K562 (cell line): Measurements from ENCODE around the gene CSMD2. TPM values are rescaled to one million over a fixed set of nuclear protein-coding genes. Genes with fewer than 3 reads are reported as not detected.

Experiments
- ATAC-seq: fragments of 200-7000 bp; cut with Tn5 transposase; 3 replicates; pipeline ENCODE4 v1.9.1; 2020; ENCODE audit warnings: moderate library complexity
- BruUV-seq: library from RNA; stranded (reverse); fragments of 400-500 nt; replicated peaks from 2 replicates; lab custom pipeline; 2021; lab: Mats Ljungman, UMichigan
- CTCF ChIA-PET: fragments of 300-600 bp; formaldehyde crosslinking; extraction: SDS; loops from one replicate; lab custom pipeline; 2021; ENCODE audit warnings: low intra/inter-chr PET ratio; lab: Yijun Ruan, JAX
- POLR2A ChIA-PET: fragments of 300-600, 350-650 bp; sonication (Branson Sonifier 250); formaldehyde crosslinking; extraction: SDS; loops from one replicate; lab custom pipeline; 2021; ENCODE audit warnings: antibody characterized with exemption, inconsistent platforms; lab: Yijun Ruan, JAX
- DNase-seq, 4 experiments: peaks; one replicate each; pipeline versions ENCODE4 v3.0.0 to v3.0.0-alpha.2; 2011 to 2018; ENCODE audit warnings: low spot score in 3 of 4, mixed read lengths in 3 of 4; ENCODE audit errors: extremely low read depth in 1 of 4
- FAIRE-seq: peaks from 2 replicates; lab custom pipeline; 2011; peaks lifted over from hg19 to GRCh38; lab: Jason Lieb, UNC
- H2AFZ ChIP-seq: 2 replicates; pipeline ENCODE4 v1.6.0; 2011; ENCODE audit warnings: low read depth, low read length, control low read depth, inconsistent platforms
- H3K27ac ChIP-seq: fragments of 200-600 bp; 3 replicates; pipeline ENCODE4 v1.8.0; 2011; ENCODE audit warnings: low read depth, mild to moderate bottlenecking, control low read depth, inconsistent platforms, low read length, moderate library complexity, mixed read lengths; ENCODE audit errors: extremely low read depth
- H3K27me3 ChIP-seq, 2 experiments: fragments of 300-600 bp in 1 of 2; 2 replicates in 1 of 2; 3 replicates in 1 of 2; pipeline versions ENCODE4 v1.6.0 to v1.8.0; 2011; ENCODE audit warnings: inconsistent platforms in 2 of 2, low read length in 2 of 2, mild to moderate bottlenecking in 1 of 2, mixed read lengths in 1 of 2, moderate library complexity in 1 of 2; ENCODE audit not compliant: control insufficient read depth in 2 of 2, insufficient read depth in 2 of 2
- H3K36me3 ChIP-seq: fragments of 300-600 bp; 3 replicates; pipeline ENCODE4 v1.8.0; 2011; ENCODE audit warnings: mild to moderate bottlenecking, low read length, inconsistent platforms; ENCODE audit not compliant: control insufficient read depth, insufficient read depth
- H3K4me1 ChIP-seq, 2 experiments: fragments of 200-600 bp in 1 of 2; replicated peaks in 1 of 2; 2 replicates in 1 of 2; 3 replicates in 1 of 2; pipeline versions ENCODE4 v1.5.1 to v1.8.0; 2011; ENCODE audit warnings: inconsistent platforms in 2 of 2, low read length in 2 of 2, mild to moderate bottlenecking in 1 of 2, mixed read lengths in 1 of 2, moderate library complexity in 1 of 2; ENCODE audit not compliant: control insufficient read depth in 2 of 2, insufficient read depth in 2 of 2
- H3K4me2 ChIP-seq: 2 replicates; pipeline ENCODE4 v1.6.1; 2011; ENCODE audit warnings: low read length, control low read depth, inconsistent platforms, mixed read lengths; ENCODE audit not compliant: insufficient read depth
- H3K4me3 ChIP-seq: fragments of 200-600 bp; sonication (generic), shearing (Covaris generic); 2 replicates; pipeline ENCODE4 v1.5.1; 2016; ENCODE audit warnings: control low read depth, inconsistent platforms
- H3K79me2 ChIP-seq: fragments of 200-600 bp; 3 replicates; pipeline ENCODE4 v1.8.0; 2011; ENCODE audit warnings: low read length, inconsistent platforms; ENCODE audit not compliant: control insufficient read depth, insufficient read depth
- H3K9ac ChIP-seq, 2 experiments: 2 replicates each; pipeline versions ENCODE4 v1.6.0 to v1.6.1; 2011; ENCODE audit warnings: low read depth in 2 of 2, low read length in 2 of 2, control low read depth in 1 of 2, inconsistent platforms in 1 of 2, mild to moderate bottlenecking in 1 of 2, mixed read lengths in 1 of 2; ENCODE audit not compliant: insufficient read depth in 1 of 2
- H3K9me1 ChIP-seq: one replicate; pipeline ENCODE4 v1.6.0; 2011; ENCODE audit warnings: inconsistent platforms, mild to moderate bottlenecking, low read length, moderate library complexity; ENCODE audit not compliant: control insufficient read depth, insufficient read depth
- H3K9me3 ChIP-seq: replicated peaks from 2 replicates; pipeline ENCODE4 v1.5.1; 2011; ENCODE audit warnings: low read depth, low read length, inconsistent platforms; ENCODE audit not compliant: control insufficient read depth, insufficient read depth
- H4K20me1 ChIP-seq: replicated peaks from 2 replicates; pipeline ENCODE4 v1.6.1; 2011; ENCODE audit warnings: low read length, inconsistent platforms, mixed read lengths; ENCODE audit not compliant: control insufficient read depth, insufficient read depth
- CHCHD3 ChIP-seq: fragments of 250-450 bp; sonication (Bioruptor Pico); IDR thresholded peaks from 2 replicates; pipeline ENCODE4 v2.1.2; 2022; ENCODE audit warnings: mild to moderate bottlenecking
- ERF ChIP-seq: fragments of 450-650 bp; formaldehyde crosslinking; IDR thresholded peaks from 2 replicates; pipeline ENCODE4 v1.4.0; 2020; ENCODE audit warnings: mild to moderate bottlenecking, mixed read lengths
- KLF16 ChIP-seq: IDR thresholded peaks from 2 replicates; pipeline ENCODE4 v1.6.1; 2016; ENCODE audit warnings: antibody characterized with exemption
- NR1H2 ChIP-seq: sonication (generic); formaldehyde crosslinking; IDR thresholded peaks from 2 replicates; pipeline ENCODE4 v1.4.0; 2020; ENCODE audit warnings: mild to moderate bottlenecking, missing genetic modification reagents
- SPI1 ChIP-seq: IDR thresholded peaks from 2 replicates; pipeline ENCODE4 v1.6.1; 2011; ENCODE audit warnings: low read depth, low read length, control low read depth, borderline replicate concordance
- SREBF2 ChIP-seq: sonication (generic); formaldehyde crosslinking; IDR thresholded peaks from 2 replicates; pipeline ENCODE4 v1.4.0; 2020; ENCODE audit warnings: mild to moderate bottlenecking, missing genetic modification reagents
- THRAP3 ChIP-seq: fragments of 450-650 bp; IDR thresholded peaks from 2 replicates; pipeline ENCODE4 v1.6.1; 2016; ENCODE audit warnings: mild to moderate bottlenecking, inconsistent platforms, borderline replicate concordance
- XRCC4 ChIP-seq: IDR thresholded peaks from one replicate; pipeline ENCODE4 v1.6.1; 2011; ENCODE audit not compliant: insufficient read depth, insufficient read length; ENCODE audit errors: extremely low read depth
- in situ Hi-C: fragments of 300-500 bp; cut with MboI; formaldehyde crosslinking; loops from 4 replicates; pipeline ENCODE4 v1.15.0; 2018; ENCODE audit warnings: inconsistent platforms, mixed read lengths
- intact Hi-C: fragments of 100-400 bp; cut with micrococcal nuclease; formaldehyde crosslinking; loops from 2 replicates; pipeline ENCODE4 v1.14.2; 2022
- polyA plus RNA-seq, 8 experiments: library from polyadenylated mRNA; depleted of rRNA in 4 of 8; stranded (reverse) in 5 of 8; unstranded in 3 of 8; fragments of >200 nt; fragmentation: Nextera tagmentation in 2 of 8; fragmentation: Illumina TruSeq in 1 of 8; extraction: Ambion mirVana in 2 of 8; extraction: Trizol in 1 of 8; gene quantifications; 2 replicates each; pipeline versions ENCODE4 v1.2.1 to v1.2.3, GENCODE V29; 2011 to 2014; ENCODE audit warnings: inconsistent platforms in 1 of 8, missing spikeins in 1 of 8
- total RNA-seq, 7 experiments: library from RNA; depleted of rRNA in 6 of 7; stranded (reverse); fragments of >200 nt in 6 of 7; fragmentation: Illumina TruSeq in 2 of 7; extraction: Trizol in 2 of 7; gene quantifications; 2 replicates each; pipeline versions ENCODE4 v1.2.1 to v1.2.3, GENCODE V29; 2011 to 2021; ENCODE audit warnings: low replicate concordance in 1 of 7
- TF ChIP-seq, protein P1 (sequence below): fragments of 450-650 bp; IDR thresholded peaks from 2 replicates; pipeline ENCODE4 v1.6.1; 2016; ENCODE audit warnings: antibody characterized with exemption
- TF ChIP-seq, protein P2 (sequence below): fragments of 450-650 bp; conservative IDR thresholded peaks from 2 replicates; pipeline ENCODE4 v1.6.1; 2016; ENCODE audit warnings: missing genetic modification characterization, low read depth, mild to moderate bottlenecking, missing compliant biosample characterization, moderate library complexity

The CSMD2 gene
- total and polyA plus RNA-seq, 9 of the 15 experiments (the other 6 are each of a cell fraction or from before 2014, with no cell fraction given): not detected

DNA sequence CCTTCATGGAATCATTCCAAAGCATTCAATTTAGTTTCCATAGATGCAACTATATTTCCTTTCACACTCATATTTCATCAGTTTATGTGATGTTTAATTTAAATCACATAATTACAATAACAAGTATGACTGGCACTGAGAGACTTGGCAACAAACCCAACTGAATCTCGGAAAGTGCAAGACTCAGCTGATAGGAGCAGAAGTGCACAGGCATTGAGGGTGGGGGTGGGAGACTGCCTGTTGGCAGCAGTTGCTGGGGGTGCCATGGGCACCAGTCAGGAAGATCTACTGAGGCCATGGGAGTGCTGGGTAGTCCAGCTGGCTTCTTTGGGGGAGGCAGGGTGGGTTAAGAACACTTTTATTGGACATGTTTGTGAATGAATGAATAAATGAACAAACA lies 311.6 kb downstream of the CSMD2 start (continued):
- TF ChIP-seq, protein P1, sequence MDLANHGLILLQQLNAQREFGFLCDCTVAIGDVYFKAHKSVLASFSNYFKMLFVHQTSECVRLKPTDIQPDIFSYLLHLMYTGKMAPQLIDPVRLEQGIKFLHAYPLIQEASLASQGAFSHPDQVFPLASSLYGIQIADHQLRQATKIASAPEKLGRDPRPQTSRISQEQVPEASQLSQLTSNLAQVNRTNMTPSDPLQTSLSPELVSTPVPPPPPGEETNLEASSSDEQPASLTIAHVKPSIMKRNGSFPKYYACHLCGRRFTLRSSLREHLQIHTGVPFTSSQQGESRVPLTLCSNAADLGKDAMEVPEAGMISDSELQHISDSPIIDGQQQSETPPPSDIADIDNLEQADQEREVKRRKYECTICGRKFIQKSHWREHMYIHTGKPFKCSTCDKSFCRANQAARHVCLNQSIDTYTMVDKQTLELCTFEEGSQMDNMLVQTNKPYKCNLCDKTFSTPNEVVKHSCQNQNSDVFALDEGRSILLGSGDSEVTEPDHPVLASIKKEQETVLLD: no peak
- TF ChIP-seq SREBF2 (no peak), CHCHD3 (CRISPR knock-in tag) (no peak), XRCC4 (no peak)
- TF ChIP-seq, all 486 proteins: peak for 0

DNA sequence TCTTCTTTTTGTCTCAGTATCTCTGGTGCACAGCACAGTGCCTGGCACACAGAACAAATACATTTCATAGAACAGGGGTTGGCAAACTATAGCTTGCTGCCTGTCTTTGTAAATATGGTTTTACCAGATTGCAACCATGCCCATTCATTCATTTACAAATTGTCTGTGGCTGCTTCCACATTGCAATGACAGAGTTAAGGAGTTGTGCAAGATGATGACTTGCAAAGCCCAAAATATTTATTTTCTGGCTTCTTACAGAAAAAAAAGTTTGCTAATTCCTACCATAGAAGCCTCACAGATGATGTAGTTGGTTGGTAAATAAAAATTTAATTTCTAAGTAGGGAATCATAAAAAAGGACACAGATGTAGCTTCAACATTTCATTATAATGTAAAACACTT lies 312.3 kb downstream of the CSMD2 start:
- POLR2A ChIA-PET: interaction anchor here (0.8 kb wide), 1 partner anchor 12 kb away, joined by 4 read pairs; the partner anchor contains the start of gene HMGB4
- no peaks in the 10 kb centered on the region for H3K9me1 ChIP-seq
- H3K4me2 ChIP-seq: no peak overlapping the region
- no peaks in the 10 kb centered on the region for H3K4me1 ChIP-seq
- FAIRE-seq (no peak), DNase-seq (no peak), ATAC-seq (no peak)
- H3K27me3 ChIP-seq: no peaks in the 10 kb centered on the region
- no peaks in the 10 kb centered on the region for H3K36me3 ChIP-seq
- H3K27ac ChIP-seq: no peak overlapping the region
- H3K9ac ChIP-seq: no peak overlapping the region
- in situ Hi-C loops (no loop called here), intact Hi-C loops (no loop called here)
- no peak overlapping the region for H2AFZ ChIP-seq
- no TSS peak for BruUV-seq
- CTCF ChIA-PET: no interaction called here
- H4K20me1 ChIP-seq: no peaks in the 10 kb centered on the region
- H3K4me3 ChIP-seq: no peak overlapping the region
- no peaks in the 10 kb centered on the region for H3K9me3 ChIP-seq
- H3K79me2 ChIP-seq: no peaks in the 10 kb centered on the region
- TF ChIP-seq ERF: no peak
- TF ChIP-seq NR1H2 (CRISPR knock-in tag): no peak
- TF ChIP-seq SPI1: no peak
- TF ChIP-seq THRAP3: no peak
- TF ChIP-seq KLF16: no peak
- TF ChIP-seq, protein P2, sequence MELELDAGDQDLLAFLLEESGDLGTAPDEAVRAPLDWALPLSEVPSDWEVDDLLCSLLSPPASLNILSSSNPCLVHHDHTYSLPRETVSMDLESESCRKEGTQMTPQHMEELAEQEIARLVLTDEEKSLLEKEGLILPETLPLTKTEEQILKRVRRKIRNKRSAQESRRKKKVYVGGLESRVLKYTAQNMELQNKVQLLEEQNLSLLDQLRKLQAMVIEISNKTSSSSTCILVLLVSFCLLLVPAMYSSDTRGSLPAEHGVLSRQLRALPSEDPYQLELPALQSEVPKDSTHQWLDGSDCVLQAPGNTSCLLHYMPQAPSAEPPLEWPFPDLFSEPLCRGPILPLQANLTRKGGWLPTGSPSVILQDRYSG (tag): no peak
